CD14-positive monocyte (primary cell): ENCODE results near the gene TSPYL6. TPM values are rescaled to one million over a fixed set of nuclear protein-coding genes. Genes with fewer than 3 reads are reported as not detected.

Experiments
- DNase-seq, 3 donors: peaks; one replicate each; pipeline ENCODE4 v3.0.0-alpha.2; 2011 to 2022
- H2AFZ ChIP-seq: 2 replicates; pipeline ENCODE4 v1.6.0; 2012; ENCODE audit warnings: mild to moderate bottlenecking, low read depth, low read length, inconsistent platforms; ENCODE audit not compliant: insufficient read depth, poor library complexity, severe bottlenecking
- H3K27ac ChIP-seq, 2 donors: 1 replicate in 1 of 2; 2 replicates in 1 of 2; pipeline ENCODE4 v1.5.1; 2012 to 2013; ENCODE audit warnings: low read length in 2 of 2, control low read depth in 1 of 2, inconsistent platforms in 1 of 2, low read depth in 1 of 2, mild to moderate bottlenecking in 1 of 2
- H3K27me3 ChIP-seq, 2 donors: one replicate each; pipeline versions ENCODE4 v1.6.0 to v1.6.1; 2011 to 2013; ENCODE audit warnings: low read length in 2 of 2; ENCODE audit not compliant: control insufficient read depth in 2 of 2, insufficient read depth in 2 of 2
- H3K36me3 ChIP-seq, 2 donors: replicated peaks in 1 of 2; 1 replicate in 1 of 2; 2 replicates in 1 of 2; pipeline versions ENCODE4 v1.5.1 to v1.6.1; 2012 to 2013; ENCODE audit warnings: low read length in 2 of 2, control low read depth in 1 of 2, inconsistent platforms in 1 of 2, mild to moderate bottlenecking in 1 of 2; ENCODE audit not compliant: insufficient read depth in 2 of 2, control insufficient read depth in 1 of 2
- H3K4me1 ChIP-seq, 2 donors: 1 replicate in 1 of 2; 2 replicates in 1 of 2; pipeline versions ENCODE4 v1.5.1 to v1.6.1; 2012 to 2013; ENCODE audit warnings: low read length in 2 of 2, control low read depth in 1 of 2, inconsistent platforms in 1 of 2, mild to moderate bottlenecking in 1 of 2, moderate library complexity in 1 of 2; ENCODE audit not compliant: insufficient read depth in 2 of 2, control insufficient read depth in 1 of 2
- H3K4me2 ChIP-seq: replicated peaks from 2 replicates; pipeline ENCODE3; 2012; ENCODE audit warnings: low read length, moderate library complexity, mild to moderate bottlenecking; ENCODE audit not compliant: poor library complexity, severe bottlenecking; ENCODE audit errors: extremely low read depth
- H3K4me3 ChIP-seq, 3 experiments: fragments of 200-600 bp in 1 of 3; sonication (generic) in 1 of 3; replicated peaks in 1 of 3; 1 replicate in 2 of 3; 2 replicates in 1 of 3; pipeline ENCODE4 v1.5.1; 2011 to 2013; ENCODE audit warnings: low read length in 3 of 3, mild to moderate bottlenecking in 3 of 3, control low read depth in 2 of 3, low read depth in 2 of 3, inconsistent platforms in 1 of 3, moderate library complexity in 1 of 3
- H3K79me2 ChIP-seq: 2 replicates; pipeline ENCODE4 v1.6.0; 2012; ENCODE audit warnings: mild to moderate bottlenecking, control low read depth, inconsistent platforms, low read length, moderate library complexity; ENCODE audit not compliant: insufficient read depth
- H3K9ac ChIP-seq: 2 replicates; pipeline ENCODE4 v1.6.0; 2017; ENCODE audit warnings: low read length, mild to moderate bottlenecking; ENCODE audit not compliant: insufficient read depth, poor library complexity, severe bottlenecking
- H3K9me3 ChIP-seq, 2 donors: replicated peaks in 1 of 2; 1 replicate in 1 of 2; 2 replicates in 1 of 2; pipeline versions ENCODE4 v1.5.1 to v1.6.1; 2012 to 2013; ENCODE audit warnings: low read length in 2 of 2, control low read depth in 1 of 2; ENCODE audit not compliant: control insufficient read depth in 1 of 2, insufficient read depth in 1 of 2
- H4K20me1 ChIP-seq: 2 replicates; pipeline ENCODE4 v1.6.0; 2012; ENCODE audit warnings: mild to moderate bottlenecking, low read length, control low read depth, moderate library complexity; ENCODE audit not compliant: insufficient read depth
- H3K27ac Mint-ChIP-seq, 7 donors: one replicate each; pipeline ENCODE4 v1.8.0; 2020; ENCODE audit warnings: mild to moderate bottlenecking in 7 of 7, mixed read lengths in 7 of 7, moderate library complexity in 6 of 7, inconsistent platforms in 2 of 7
- H3K27me3 Mint-ChIP-seq, 3 donors: one replicate each; pipeline ENCODE4 v1.8.0; 2021 to 2022; ENCODE audit warnings: low read depth in 3 of 3, mild to moderate bottlenecking in 3 of 3, mixed read lengths in 3 of 3, moderate library complexity in 3 of 3, inconsistent platforms in 1 of 3
- H3K36me3 Mint-ChIP-seq, 2 donors: one replicate each; pipeline ENCODE4 v1.8.0; 2020; ENCODE audit warnings: mixed read lengths in 2 of 2, inconsistent platforms in 1 of 2, mild to moderate bottlenecking in 1 of 2
- H3K4me1 Mint-ChIP-seq: one replicate; pipeline ENCODE4 v1.8.0; 2020; ENCODE audit warnings: mild to moderate bottlenecking, mixed read lengths
- H3K4me3 Mint-ChIP-seq, 2 donors: one replicate each; pipeline ENCODE4 v1.8.0; 2020; ENCODE audit warnings: mild to moderate bottlenecking in 2 of 2, mixed read lengths in 2 of 2, moderate library complexity in 1 of 2
- H3K9me3 Mint-ChIP-seq, 7 donors: one replicate each; pipeline ENCODE4 v1.8.0; 2020 to 2022; ENCODE audit warnings: mixed read lengths in 7 of 7, mild to moderate bottlenecking in 6 of 7, moderate library complexity in 6 of 7, inconsistent platforms in 2 of 7
- CTCF ChIP-seq: fragments of 200-600 bp; IDR thresholded peaks from one replicate; pipeline ENCODE4 v1.8.0; 2022; ENCODE audit warnings: antibody characterized with exemption, mild to moderate bottlenecking
- WGBS: methylation state at CpG from one replicate; pipeline ENCODE4 v1.1.5; 2013; ENCODE audit warnings: missing lambda C conversion rate; ENCODE audit not compliant: insufficient coverage; 5-methylcytosine and 5-hydroxymethylcytosine counted together
- intact Hi-C, 2 donors: fragments of 100-400 bp; cut with micrococcal nuclease; formaldehyde crosslinking; loops; one replicate each; pipeline versions ENCODE4 v1.15.0 to v1.15.1; 2023
- polyA plus RNA-seq, 3 donors: library from polyadenylated mRNA; depleted of rRNA in 1 of 3; unstranded in 2 of 3; stranded (reverse) in 1 of 3; fragments of 300-500 nt in 2 of 3; fragments of >200 nt in 1 of 3; fragmentation: Illumina TruSeq in 2 of 3; gene quantifications; 1 replicate in 2 of 3; 2 replicates in 1 of 3; pipeline ENCODE4 v1.2.3, GENCODE V29; 2012 to 2021

TSPYL6 gene
- polyA plus RNA-seq, 3 donors = not detected

GRCh38 chr2:54208364-54209240 lies 47.4 kb downstream of the TSPYL6 start:
- Histone ChIP-seq H3K27ac (no peak overlapping the region), H3K4me2 (no peak overlapping the region), H4K20me1 (no peaks in the 10 kb centered on the region), H3K9me3 (no peaks in the 10 kb centered on the region), H3K36me3 (no peaks in the 10 kb centered on the region), H3K9ac (no peak overlapping the region), H3K79me2 (no peaks in the 10 kb centered on the region), H3K4me1 (no peaks in the 10 kb centered on the region), H3K27me3 (no peaks in the 10 kb centered on the region), H2AFZ (no peak overlapping the region), H3K4me3 (no peak overlapping the region)
- H3K4me3 Mint-ChIP-seq = no peak overlapping the region
- H3K36me3 Mint-ChIP-seq = no peaks in the 10 kb centered on the region
- no CpG with 5 or more reads among the region's 1 CpG for WGBS
- DNase-seq = no peak
- H3K27ac Mint-ChIP-seq = no peak overlapping the region
- H3K9me3 Mint-ChIP-seq = peaks cover 0 to 5% (median 3%) of the 10 kb centered on the region in 7 donors
- TF ChIP-seq CTCF = no peak
- peaks cover 0 to 2% (median 0%) of the 10 kb centered on the region in 3 donors for H3K27me3 Mint-ChIP-seq
- peaks cover 3% of the 10 kb centered on the region for H3K4me1 Mint-ChIP-seq
- intact Hi-C loops = no loop called here

GRCh38 chr2:54207666-54208195 lies 48.3 kb downstream of the TSPYL6 start:
- no peak overlapping the region for H3K4me2 ChIP-seq

More at GRCh38 chr2:54207666-54208195, 48.3 kb downstream of the TSPYL6 start:
- Histone ChIP-seq H3K27ac (no peak overlapping the region), H3K4me3 (no peak overlapping the region), H3K9me3 (no peaks in the 10 kb centered on the region), H3K4me1 (no peaks in the 10 kb centered on the region), H3K79me2 (no peaks in the 10 kb centered on the region), H3K36me3 (no peaks in the 10 kb centered on the region), H3K9ac (no peak overlapping the region), H2AFZ (no peak overlapping the region), H4K20me1 (no peaks in the 10 kb centered on the region), H3K27me3 (no peaks in the 10 kb centered on the region)
- H3K4me3 Mint-ChIP-seq = no peak overlapping the region
- peak overlapping the region in 1 of 7 donors; percentile 8 for H3K27ac Mint-ChIP-seq
- H3K9me3 Mint-ChIP-seq = peaks cover 0 to 7% (median 0%) of the 10 kb centered on the region in 7 donors
- H3K36me3 Mint-ChIP-seq = no peaks in the 10 kb centered on the region
- intact Hi-C loops = no loop called here
- DNase-seq = no peak
- peaks cover 0 to 2% (median 0%) of the 10 kb centered on the region in 3 donors for H3K27me3 Mint-ChIP-seq
- no CpG with 5 or more reads among the region's 3 CpGs for WGBS
- peaks cover 3% of the 10 kb centered on the region for H3K4me1 Mint-ChIP-seq
- no peak for TF ChIP-seq CTCF
